ENCODE results near the gene RELCH.

GRCh38 chr18:62339106-62339988 lies 152.3 kb downstream of the RELCH start:
- TF ChIP-seq, protein P1, sequence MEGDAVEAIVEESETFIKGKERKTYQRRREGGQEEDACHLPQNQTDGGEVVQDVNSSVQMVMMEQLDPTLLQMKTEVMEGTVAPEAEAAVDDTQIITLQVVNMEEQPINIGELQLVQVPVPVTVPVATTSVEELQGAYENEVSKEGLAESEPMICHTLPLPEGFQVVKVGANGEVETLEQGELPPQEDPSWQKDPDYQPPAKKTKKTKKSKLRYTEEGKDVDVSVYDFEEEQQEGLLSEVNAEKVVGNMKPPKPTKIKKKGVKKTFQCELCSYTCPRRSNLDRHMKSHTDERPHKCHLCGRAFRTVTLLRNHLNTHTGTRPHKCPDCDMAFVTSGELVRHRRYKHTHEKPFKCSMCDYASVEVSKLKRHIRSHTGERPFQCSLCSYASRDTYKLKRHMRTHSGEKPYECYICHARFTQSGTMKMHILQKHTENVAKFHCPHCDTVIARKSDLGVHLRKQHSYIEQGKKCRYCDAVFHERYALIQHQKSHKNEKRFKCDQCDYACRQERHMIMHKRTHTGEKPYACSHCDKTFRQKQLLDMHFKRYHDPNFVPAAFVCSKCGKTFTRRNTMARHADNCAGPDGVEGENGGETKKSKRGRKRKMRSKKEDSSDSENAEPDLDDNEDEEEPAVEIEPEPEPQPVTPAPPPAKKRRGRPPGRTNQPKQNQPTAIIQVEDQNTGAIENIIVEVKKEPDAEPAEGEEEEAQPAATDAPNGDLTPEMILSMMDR (IDR thresholded peaks at IDR 0.05; ENCODE audit: low read depth, low read length, poor library complexity, severe bottlenecking): no peak
- TF ChIP-seq EZH2phosphoT487 (IDR thresholded peaks at IDR 0.05; ENCODE audit: borderline replicate concordance, low read length): no peak

Data from DOHH2 (cell line).